CD14-positive monocyte (primary cell): ENCODE measurements around the gene TNNT1. TPM values are rescaled to one million over a fixed set of nuclear protein-coding genes. Genes with fewer than 3 reads are reported as not detected.

Experiments
- DNase-seq, 3 donors: peaks; one replicate each; pipeline ENCODE4 v3.0.0-alpha.2; 2011 to 2022
- H2AFZ ChIP-seq: 2 replicates; pipeline ENCODE4 v1.6.0; 2012; ENCODE audit warnings: mild to moderate bottlenecking, low read depth, low read length, inconsistent platforms; ENCODE audit not compliant: insufficient read depth, poor library complexity, severe bottlenecking
- H3K27ac ChIP-seq, 2 donors: 1 replicate in 1 of 2; 2 replicates in 1 of 2; pipeline ENCODE4 v1.5.1; 2012 to 2013; ENCODE audit warnings: low read length in 2 of 2, control low read depth in 1 of 2, inconsistent platforms in 1 of 2, low read depth in 1 of 2, mild to moderate bottlenecking in 1 of 2
- H3K27me3 ChIP-seq, 2 donors: one replicate each; pipeline versions ENCODE4 v1.6.0 to v1.6.1; 2011 to 2013; ENCODE audit warnings: low read length in 2 of 2; ENCODE audit not compliant: control insufficient read depth in 2 of 2, insufficient read depth in 2 of 2
- H3K36me3 ChIP-seq, 2 donors: replicated peaks in 1 of 2; 1 replicate in 1 of 2; 2 replicates in 1 of 2; pipeline versions ENCODE4 v1.5.1 to v1.6.1; 2012 to 2013; ENCODE audit warnings: low read length in 2 of 2, control low read depth in 1 of 2, inconsistent platforms in 1 of 2, mild to moderate bottlenecking in 1 of 2; ENCODE audit not compliant: insufficient read depth in 2 of 2, control insufficient read depth in 1 of 2
- H3K4me1 ChIP-seq, 2 donors: 1 replicate in 1 of 2; 2 replicates in 1 of 2; pipeline versions ENCODE4 v1.5.1 to v1.6.1; 2012 to 2013; ENCODE audit warnings: low read length in 2 of 2, control low read depth in 1 of 2, inconsistent platforms in 1 of 2, mild to moderate bottlenecking in 1 of 2, moderate library complexity in 1 of 2; ENCODE audit not compliant: insufficient read depth in 2 of 2, control insufficient read depth in 1 of 2
- H3K4me2 ChIP-seq: replicated peaks from 2 replicates; pipeline ENCODE3; 2012; ENCODE audit warnings: low read length, moderate library complexity, mild to moderate bottlenecking; ENCODE audit not compliant: poor library complexity, severe bottlenecking; ENCODE audit errors: extremely low read depth
- H3K4me3 ChIP-seq, 3 experiments: fragments of 200-600 bp in 1 of 3; sonication (generic) in 1 of 3; replicated peaks in 1 of 3; 1 replicate in 2 of 3; 2 replicates in 1 of 3; pipeline ENCODE4 v1.5.1; 2011 to 2013; ENCODE audit warnings: low read length in 3 of 3, mild to moderate bottlenecking in 3 of 3, control low read depth in 2 of 3, low read depth in 2 of 3, inconsistent platforms in 1 of 3, moderate library complexity in 1 of 3
- H3K79me2 ChIP-seq: 2 replicates; pipeline ENCODE4 v1.6.0; 2012; ENCODE audit warnings: mild to moderate bottlenecking, control low read depth, inconsistent platforms, low read length, moderate library complexity; ENCODE audit not compliant: insufficient read depth
- H3K9ac ChIP-seq: 2 replicates; pipeline ENCODE4 v1.6.0; 2017; ENCODE audit warnings: low read length, mild to moderate bottlenecking; ENCODE audit not compliant: insufficient read depth, poor library complexity, severe bottlenecking
- H3K9me3 ChIP-seq, 2 donors: replicated peaks in 1 of 2; 1 replicate in 1 of 2; 2 replicates in 1 of 2; pipeline versions ENCODE4 v1.5.1 to v1.6.1; 2012 to 2013; ENCODE audit warnings: low read length in 2 of 2, control low read depth in 1 of 2; ENCODE audit not compliant: control insufficient read depth in 1 of 2, insufficient read depth in 1 of 2
- H4K20me1 ChIP-seq: 2 replicates; pipeline ENCODE4 v1.6.0; 2012; ENCODE audit warnings: mild to moderate bottlenecking, low read length, control low read depth, moderate library complexity; ENCODE audit not compliant: insufficient read depth
- H3K27ac Mint-ChIP-seq, 7 donors: one replicate each; pipeline ENCODE4 v1.8.0; 2020; ENCODE audit warnings: mild to moderate bottlenecking in 7 of 7, mixed read lengths in 7 of 7, moderate library complexity in 6 of 7, inconsistent platforms in 2 of 7
- H3K27me3 Mint-ChIP-seq, 3 donors: one replicate each; pipeline ENCODE4 v1.8.0; 2021 to 2022; ENCODE audit warnings: low read depth in 3 of 3, mild to moderate bottlenecking in 3 of 3, mixed read lengths in 3 of 3, moderate library complexity in 3 of 3, inconsistent platforms in 1 of 3
- H3K36me3 Mint-ChIP-seq, 2 donors: one replicate each; pipeline ENCODE4 v1.8.0; 2020; ENCODE audit warnings: mixed read lengths in 2 of 2, inconsistent platforms in 1 of 2, mild to moderate bottlenecking in 1 of 2
- H3K4me1 Mint-ChIP-seq: one replicate; pipeline ENCODE4 v1.8.0; 2020; ENCODE audit warnings: mild to moderate bottlenecking, mixed read lengths
- H3K4me3 Mint-ChIP-seq, 2 donors: one replicate each; pipeline ENCODE4 v1.8.0; 2020; ENCODE audit warnings: mild to moderate bottlenecking in 2 of 2, mixed read lengths in 2 of 2, moderate library complexity in 1 of 2
- H3K9me3 Mint-ChIP-seq, 7 donors: one replicate each; pipeline ENCODE4 v1.8.0; 2020 to 2022; ENCODE audit warnings: mixed read lengths in 7 of 7, mild to moderate bottlenecking in 6 of 7, moderate library complexity in 6 of 7, inconsistent platforms in 2 of 7
- WGBS: methylation state at CpG from one replicate; pipeline ENCODE4 v1.1.5; 2013; ENCODE audit warnings: missing lambda C conversion rate; ENCODE audit not compliant: insufficient coverage; 5-methylcytosine and 5-hydroxymethylcytosine counted together
- intact Hi-C, 2 donors: fragments of 100-400 bp; cut with micrococcal nuclease; formaldehyde crosslinking; loops; one replicate each; pipeline versions ENCODE4 v1.15.0 to v1.15.1; 2023
- polyA plus RNA-seq, 3 donors: library from polyadenylated mRNA; depleted of rRNA in 1 of 3; unstranded in 2 of 3; stranded (reverse) in 1 of 3; fragments of 300-500 nt in 2 of 3; fragments of >200 nt in 1 of 3; fragmentation: Illumina TruSeq in 2 of 3; gene quantifications; 1 replicate in 2 of 3; 2 replicates in 1 of 3; pipeline ENCODE4 v1.2.3, GENCODE V29; 2012 to 2021
- TF ChIP-seq, protein P1 (sequence below): fragments of 200-600 bp; IDR thresholded peaks from one replicate; pipeline ENCODE4 v1.8.0; 2022; ENCODE audit warnings: antibody characterized with exemption, mild to moderate bottlenecking

The TNNT1 gene
- polyA plus RNA-seq, 3 donors: 9.4 to 41.9 (median 9.8) TPM

DNA sequence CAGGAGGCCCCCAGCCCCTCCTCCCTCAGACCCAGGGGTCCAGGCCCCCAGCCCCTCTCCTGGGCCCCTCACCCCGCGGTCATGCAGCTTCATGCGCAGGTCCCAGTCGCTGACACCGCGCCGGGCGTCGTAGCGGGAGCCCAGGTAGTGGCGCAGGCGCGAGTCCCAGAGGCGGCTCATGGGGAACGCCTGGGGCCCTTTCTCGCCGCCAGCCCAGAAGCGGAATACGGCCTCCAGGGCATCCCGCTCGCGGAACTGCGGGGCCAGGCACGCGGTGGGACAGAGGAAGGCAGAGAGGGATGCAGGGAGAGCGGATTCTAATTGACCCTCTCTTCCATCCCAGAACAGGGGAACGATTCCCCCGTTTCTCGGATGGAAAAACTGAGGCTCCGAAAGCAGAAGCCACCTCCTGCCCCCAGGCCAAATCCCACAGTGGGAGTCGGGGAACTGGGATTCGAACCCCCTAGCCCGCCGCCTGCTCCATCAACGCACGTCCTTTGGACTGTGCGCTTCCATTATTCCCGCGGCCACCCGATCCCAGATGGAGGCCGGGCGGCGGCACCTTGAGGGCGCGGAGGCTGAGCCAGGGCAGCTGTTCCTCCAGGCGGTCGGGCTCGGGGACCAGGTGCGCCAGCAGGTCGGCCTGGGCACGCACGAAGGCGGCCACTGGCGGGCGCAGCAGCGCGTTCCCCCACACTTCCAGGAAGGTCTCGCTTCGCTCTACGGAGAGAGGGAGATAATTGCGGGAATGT lies 12.7 kb upstream of the TNNT1 start:
- peak overlapping the region in 1 of 2 donors; percentile 65 for H3K4me3 Mint-ChIP-seq
- intact Hi-C loops: loop anchor here in 1 of 2 donors (10.0 kb wide), 1 partner anchor 77 kb away; no protein-coding TSS in a partner anchor
- Histone ChIP-seq H2AFZ (no peak overlapping the region), H3K4me3 (no peak overlapping the region), H3K9ac (no peak overlapping the region), H3K79me2 (no peaks in the 10 kb centered on the region), H3K9me3 (peaks cover 7 to 13% of the 10 kb centered on the region in 2 donors), H3K36me3 (no peaks in the 10 kb centered on the region), H3K4me1 (peaks cover 8 to 17% of the 10 kb centered on the region in 2 donors), H3K27ac (no peak overlapping the region), H3K4me2 (no peak overlapping the region), H4K20me1 (no peaks in the 10 kb centered on the region), H3K27me3 (peaks cover 10 to 81% of the 10 kb centered on the region in 2 donors)
- H3K4me1 Mint-ChIP-seq: peaks cover 8% of the 10 kb centered on the region
- 32% methylated on average over 42 of the region's 61 CpGs for WGBS
- H3K36me3 Mint-ChIP-seq: peaks cover 4% of the 10 kb centered on the region in 2 donors
- H3K9me3 Mint-ChIP-seq: peaks cover 9 to 23% (median 13%) of the 10 kb centered on the region in 7 donors
- peaks cover 69 to 94% (median 91%) of the 10 kb centered on the region in 3 donors for H3K27me3 Mint-ChIP-seq
- TF ChIP-seq, protein P1, sequence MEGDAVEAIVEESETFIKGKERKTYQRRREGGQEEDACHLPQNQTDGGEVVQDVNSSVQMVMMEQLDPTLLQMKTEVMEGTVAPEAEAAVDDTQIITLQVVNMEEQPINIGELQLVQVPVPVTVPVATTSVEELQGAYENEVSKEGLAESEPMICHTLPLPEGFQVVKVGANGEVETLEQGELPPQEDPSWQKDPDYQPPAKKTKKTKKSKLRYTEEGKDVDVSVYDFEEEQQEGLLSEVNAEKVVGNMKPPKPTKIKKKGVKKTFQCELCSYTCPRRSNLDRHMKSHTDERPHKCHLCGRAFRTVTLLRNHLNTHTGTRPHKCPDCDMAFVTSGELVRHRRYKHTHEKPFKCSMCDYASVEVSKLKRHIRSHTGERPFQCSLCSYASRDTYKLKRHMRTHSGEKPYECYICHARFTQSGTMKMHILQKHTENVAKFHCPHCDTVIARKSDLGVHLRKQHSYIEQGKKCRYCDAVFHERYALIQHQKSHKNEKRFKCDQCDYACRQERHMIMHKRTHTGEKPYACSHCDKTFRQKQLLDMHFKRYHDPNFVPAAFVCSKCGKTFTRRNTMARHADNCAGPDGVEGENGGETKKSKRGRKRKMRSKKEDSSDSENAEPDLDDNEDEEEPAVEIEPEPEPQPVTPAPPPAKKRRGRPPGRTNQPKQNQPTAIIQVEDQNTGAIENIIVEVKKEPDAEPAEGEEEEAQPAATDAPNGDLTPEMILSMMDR: no peak
- H3K27ac Mint-ChIP-seq: no peak overlapping the region
- no peak for DNase-seq

DNA sequence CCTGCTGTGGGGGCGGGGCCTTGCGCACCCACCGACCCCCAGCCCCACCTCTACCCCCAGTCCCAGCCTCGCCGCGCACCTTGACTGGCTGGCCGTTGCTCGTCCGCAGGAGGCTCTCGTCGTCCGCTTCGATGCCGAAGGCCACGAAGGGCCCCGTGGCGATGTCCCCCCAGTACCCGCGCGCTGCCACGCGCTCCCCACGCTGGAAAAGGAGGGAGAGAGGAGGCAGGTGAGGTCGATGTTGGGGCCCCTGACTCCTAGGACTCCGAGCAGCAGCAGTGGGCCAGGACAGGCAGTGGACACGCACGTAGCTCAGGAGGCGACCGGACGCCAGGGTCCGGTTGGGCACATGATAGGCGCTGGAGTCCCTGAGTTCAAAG lies 12.0 kb upstream of the TNNT1 start:
- Mint-ChIP-seq H3K4me3 (peak overlapping the region in 1 of 2 donors; percentile 65), H3K4me1 (peaks cover 7% of the 10 kb centered on the region), H3K27me3 (peaks cover 68 to 94% (median 91%) of the 10 kb centered on the region in 3 donors), H3K36me3 (peaks cover 2 to 6% of the 10 kb centered on the region in 2 donors), H3K9me3 (peaks cover 3 to 23% (median 15%) of the 10 kb centered on the region in 7 donors), H3K27ac (no peak overlapping the region)
- intact Hi-C loops: loop anchor here in 1 of 2 donors (10.0 kb wide), 1 partner anchor 76 kb away; no protein-coding TSS in a partner anchor
- Histone ChIP-seq H3K27me3 (peaks cover 18 to 81% of the 10 kb centered on the region in 2 donors), H3K4me1 (peaks cover 5 to 17% of the 10 kb centered on the region in 2 donors), H3K9ac (no peak overlapping the region), H4K20me1 (no peaks in the 10 kb centered on the region), H3K79me2 (no peaks in the 10 kb centered on the region), H3K4me2 (no peak overlapping the region), H3K9me3 (peaks cover 6 to 8% of the 10 kb centered on the region in 2 donors), H3K4me3 (no peak overlapping the region), H2AFZ (no peak overlapping the region), H3K27ac (no peak overlapping the region), H3K36me3 (no peaks in the 10 kb centered on the region)
- 33% methylated on average over 15 of the region's 32 CpGs for WGBS
- TF ChIP-seq, protein P1: no peak
- DNase-seq: no peak
